ENCODE data around the gene RXRG.

- no peak for TF ChIP-seq EZH2phosphoT487 (IDR thresholded peaks at IDR 0.05; ENCODE audit: borderline replicate concordance, low read length)
- TF ChIP-seq CTCF (conservative IDR thresholded peaks at IDR 0.05; ENCODE audit: low read depth, low read length): no peak
Observed at GRCh38 chr1:165431079-165431478, 13.8 kb downstream of the RXRG start.
